Activated CD4-positive, alpha-beta T cell treated with anti-CD3 and anti-CD28 coated beads, Interleukin-2, amount 50 U/mL, for 48 hours (primary cell): ENCODE measurements around the gene TBC1D1.
"Not testable (repeated sequence)": the region's sequence is repeated elsewhere in the genome, so short reads cannot be mapped to it uniquely, and the experiment has no call there.

Experiments used
- DNase-seq, 2 experiments: peaks; one replicate each; pipeline ENCODE4 v3.0.0-alpha.2; 2020

Gene TBC1D1

GRCh38 chr4:37968747-37969146 is 77.9 kb downstream of the TBC1D1 start:
- no peak for DNase-seq

GRCh38 chr4:37970702-37971101 is 79.8 kb downstream of the TBC1D1 start:
- DNase-seq, result peak; percentile 68 to 74

- DNase-seq, result no peak
Measured at GRCh38 chr4:37971202-37971601, 80.3 kb downstream of the TBC1D1 start.

- no peak for DNase-seq
Measured at GRCh38 chr4:37973441-37973840, 82.6 kb downstream of the TBC1D1 start.

- DNase-seq, result not testable (repeated sequence)
Measured at GRCh38 chr4:37975321-37975822, 84.5 kb downstream of the TBC1D1 start.

- no peak for DNase-seq
Measured at GRCh38 chr4:37976507-37976906, 85.6 kb downstream of the TBC1D1 start.

- peak; percentile 74 to 76 for DNase-seq
Measured at GRCh38 chr4:37976991-37977470, 86.1 kb downstream of the TBC1D1 start.

GRCh38 chr4:37977471-37978247 is 86.8 kb downstream of the TBC1D1 start:
- DNase-seq, result peak; percentile 65 to 74

GRCh38 chr4:37978248-37978924 is 87.5 kb downstream of the TBC1D1 start:
- peak; percentile 42 to 52 for DNase-seq

GRCh38 chr4:37980246-37980645 is 89.4 kb downstream of the TBC1D1 start:
- DNase-seq, result no peak

- no peak for DNase-seq
Measured at GRCh38 chr4:37981425-37981824, 90.5 kb downstream of the TBC1D1 start.

GRCh38 chr4:37981844-37982720 is 91.2 kb downstream of the TBC1D1 start:
- DNase-seq, result no peak

- DNase-seq, result no peak
Measured at GRCh38 chr4:37982736-37983135, 91.9 kb downstream of the TBC1D1 start.

GRCh38 chr4:37983951-37984350 is 93.1 kb downstream of the TBC1D1 start:
- DNase-seq, result no peak

GRCh38 chr4:37985730-37986275 is 94.9 kb downstream of the TBC1D1 start:
- DNase-seq, result no peak

GRCh38 chr4:37988670-37989069 is 97.8 kb downstream of the TBC1D1 start:
- no peak for DNase-seq

- DNase-seq, result no peak
Measured at GRCh38 chr4:37989398-37990260, 98.7 kb downstream of the TBC1D1 start.

GRCh38 chr4:37990731-37991245 is 99.9 kb downstream of the TBC1D1 start:
- DNase-seq, result no peak

- no peak for DNase-seq
Measured at GRCh38 chr4:37991623-37992410, 100.9 kb downstream of the TBC1D1 start.

- DNase-seq, result no peak
Measured at GRCh38 chr4:37993806-37994205, 102.9 kb downstream of the TBC1D1 start.

- no peak for DNase-seq
Measured at GRCh38 chr4:37994569-37994968, 103.7 kb downstream of the TBC1D1 start.
